Measurements from ENCODE around the gene GOLGA8S. TPM values are rescaled to one million over a fixed set of nuclear protein-coding genes. Genes with fewer than 3 reads are reported as not detected.
"Not testable (repeated sequence)": the region's sequence is repeated elsewhere in the genome, so short reads cannot be mapped to it uniquely, and the experiment has no call there.

The GOLGA8S gene
- total RNA-seq, 1 experiment from 2014 or later: not detected

DNA sequence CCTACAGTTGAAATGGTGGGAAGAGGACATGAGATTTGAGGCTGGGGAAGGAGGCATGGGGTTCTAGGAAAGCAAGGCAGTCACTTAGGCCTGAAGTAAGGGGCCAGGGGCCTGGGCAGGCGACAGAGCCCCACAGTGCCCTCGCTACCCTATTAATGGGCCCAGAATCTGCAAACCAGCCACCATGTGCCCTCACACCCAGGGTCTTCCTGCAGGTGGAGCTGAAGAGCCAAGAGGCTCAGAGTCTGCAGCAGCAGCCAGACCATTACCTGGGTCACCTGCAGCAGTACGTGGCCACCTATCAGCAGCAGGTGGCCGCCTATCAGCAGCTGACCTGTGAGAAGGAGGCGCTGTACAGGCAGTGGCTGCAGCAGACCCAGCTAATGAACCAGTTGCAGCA is 8.1 kb downstream of the GOLGA8S start:
- H3K4me1 ChIP-seq; H3K9me3 Mint-ChIP-seq (ENCODE audit: unreplicated experiment); H3K36me3 ChIP-seq (ENCODE audit: control insufficient read depth, insufficient read depth, low read length); H3K36me3 Mint-ChIP-seq (ENCODE audit: insufficient read depth, unreplicated experiment); H3K27ac Mint-ChIP-seq (ENCODE audit: unreplicated experiment); CTCF ChIA-PET; H3K27me3 ChIP-seq (replicated peaks; ENCODE audit: control insufficient read depth, insufficient read depth, low read length); POLR2A ChIA-PET; intact Hi-C loops (cut with micrococcal nuclease; ENCODE audit: unreplicated experiment); H3K4me3 Mint-ChIP-seq (ENCODE audit: unreplicated experiment); BruUV-seq (replicated peaks); H3K4me3 ChIP-seq (ENCODE audit: low read depth, low read length); H3K4me1 Mint-ChIP-seq (ENCODE audit: low read depth, unreplicated experiment); H3K9me3 ChIP-seq; H3K27me3 Mint-ChIP-seq (ENCODE audit: insufficient read depth, unreplicated experiment): not testable (repeated sequence)
- DNase-seq: peak; percentile 72 to 76
- TF ChIP-seq, protein P1, sequence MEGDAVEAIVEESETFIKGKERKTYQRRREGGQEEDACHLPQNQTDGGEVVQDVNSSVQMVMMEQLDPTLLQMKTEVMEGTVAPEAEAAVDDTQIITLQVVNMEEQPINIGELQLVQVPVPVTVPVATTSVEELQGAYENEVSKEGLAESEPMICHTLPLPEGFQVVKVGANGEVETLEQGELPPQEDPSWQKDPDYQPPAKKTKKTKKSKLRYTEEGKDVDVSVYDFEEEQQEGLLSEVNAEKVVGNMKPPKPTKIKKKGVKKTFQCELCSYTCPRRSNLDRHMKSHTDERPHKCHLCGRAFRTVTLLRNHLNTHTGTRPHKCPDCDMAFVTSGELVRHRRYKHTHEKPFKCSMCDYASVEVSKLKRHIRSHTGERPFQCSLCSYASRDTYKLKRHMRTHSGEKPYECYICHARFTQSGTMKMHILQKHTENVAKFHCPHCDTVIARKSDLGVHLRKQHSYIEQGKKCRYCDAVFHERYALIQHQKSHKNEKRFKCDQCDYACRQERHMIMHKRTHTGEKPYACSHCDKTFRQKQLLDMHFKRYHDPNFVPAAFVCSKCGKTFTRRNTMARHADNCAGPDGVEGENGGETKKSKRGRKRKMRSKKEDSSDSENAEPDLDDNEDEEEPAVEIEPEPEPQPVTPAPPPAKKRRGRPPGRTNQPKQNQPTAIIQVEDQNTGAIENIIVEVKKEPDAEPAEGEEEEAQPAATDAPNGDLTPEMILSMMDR (IDR thresholded peaks at IDR 0.05; ENCODE audit: insufficient read depth in 1 of 2, low read depth in 1 of 2, low read length in 1 of 2, severe bottlenecking in 1 of 2, unreplicated experiment in 1 of 2): peak in 1 of 2 experiments; percentile 25

DNA sequence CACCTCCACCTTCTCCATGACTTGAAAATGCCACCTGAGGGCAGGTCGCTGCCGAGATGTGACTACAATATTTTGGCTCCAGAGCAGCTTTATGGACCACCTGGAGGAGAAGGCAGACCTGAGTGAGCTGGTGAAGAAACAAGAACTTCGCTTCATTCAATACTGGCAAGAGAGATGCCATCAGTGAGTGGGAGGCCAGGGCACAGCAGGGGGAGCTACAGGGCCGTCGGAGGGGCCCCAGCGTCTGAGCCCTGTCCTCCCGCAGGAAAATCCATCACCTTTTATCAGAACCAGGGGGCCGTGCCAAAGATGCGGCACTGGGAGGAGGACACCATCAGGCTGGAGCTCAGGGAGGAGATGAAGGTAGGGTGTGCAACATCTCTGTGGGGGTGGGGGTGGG is 9.7 kb downstream of the GOLGA8S start:
- intact Hi-C loops (cut with micrococcal nuclease; ENCODE audit: unreplicated experiment); H3K4me1 ChIP-seq; H3K4me3 Mint-ChIP-seq (ENCODE audit: unreplicated experiment); H3K27me3 Mint-ChIP-seq (ENCODE audit: insufficient read depth, unreplicated experiment); H3K36me3 Mint-ChIP-seq (ENCODE audit: insufficient read depth, unreplicated experiment); CTCF ChIA-PET; H3K4me3 ChIP-seq (ENCODE audit: low read depth, low read length); H3K36me3 ChIP-seq (ENCODE audit: control insufficient read depth, insufficient read depth, low read length); BruUV-seq (replicated peaks); H3K9me3 Mint-ChIP-seq (ENCODE audit: unreplicated experiment); POLR2A ChIA-PET; DNase-seq; H3K4me1 Mint-ChIP-seq (ENCODE audit: low read depth, unreplicated experiment); H3K9me3 ChIP-seq; H3K27me3 ChIP-seq (replicated peaks; ENCODE audit: control insufficient read depth, insufficient read depth, low read length); H3K27ac Mint-ChIP-seq (ENCODE audit: unreplicated experiment): not testable (repeated sequence)

DNA sequence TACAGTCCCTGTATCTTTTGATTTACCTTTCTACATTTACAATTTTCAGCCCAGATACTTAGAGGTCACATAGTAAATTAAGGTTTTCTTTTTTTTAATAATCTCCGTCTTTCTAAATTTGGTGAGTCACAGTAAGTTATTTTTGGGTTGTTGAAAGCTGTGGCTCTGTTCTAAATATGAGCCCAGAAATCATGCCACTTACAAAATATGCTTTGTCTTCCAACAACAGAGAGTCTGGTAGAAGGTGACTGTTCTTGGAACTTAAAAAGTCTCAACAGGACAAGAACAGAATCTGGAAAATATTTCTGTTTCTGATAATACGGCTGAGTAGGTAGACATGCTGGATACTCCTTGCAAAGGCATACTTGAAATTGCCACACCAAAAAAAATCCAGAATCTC is 16.0 kb downstream of the GOLGA8S start:
- Mint-ChIP-seq H3K4me1 (ENCODE audit: low read depth, unreplicated experiment) (no peaks in the 10 kb centered on the region), H3K27ac (ENCODE audit: unreplicated experiment) (no peak overlapping the region), H3K4me3 (ENCODE audit: unreplicated experiment) (no peak overlapping the region), H3K9me3 (ENCODE audit: unreplicated experiment) (no peaks in the 10 kb centered on the region), H3K27me3 (ENCODE audit: insufficient read depth, unreplicated experiment) (peaks cover 3% of the 10 kb centered on the region), H3K36me3 (ENCODE audit: insufficient read depth, unreplicated experiment) (no peaks in the 10 kb centered on the region)
- no peaks in the 10 kb centered on the region for H3K4me1 ChIP-seq
- H3K4me3 ChIP-seq (ENCODE audit: low read depth, low read length): no peak overlapping the region
- POLR2A ChIA-PET: no interaction called here
- no peaks in the 10 kb centered on the region for H3K27me3 ChIP-seq (replicated peaks; ENCODE audit: control insufficient read depth, insufficient read depth, low read length)
- no TSS peak for BruUV-seq (replicated peaks)
- CTCF ChIA-PET: no interaction called here
- no peak for DNase-seq
- intact Hi-C loops (cut with micrococcal nuclease; ENCODE audit: unreplicated experiment): no loop called here
- no peaks in the 10 kb centered on the region for H3K9me3 ChIP-seq
- TF ChIP-seq, protein P1 (IDR thresholded peaks at IDR 0.05; ENCODE audit: insufficient read depth in 1 of 2, low read depth in 1 of 2, low read length in 1 of 2, severe bottlenecking in 1 of 2, unreplicated experiment in 1 of 2): no peak
- no peaks in the 10 kb centered on the region for H3K36me3 ChIP-seq (ENCODE audit: control insufficient read depth, insufficient read depth, low read length)

DNA sequence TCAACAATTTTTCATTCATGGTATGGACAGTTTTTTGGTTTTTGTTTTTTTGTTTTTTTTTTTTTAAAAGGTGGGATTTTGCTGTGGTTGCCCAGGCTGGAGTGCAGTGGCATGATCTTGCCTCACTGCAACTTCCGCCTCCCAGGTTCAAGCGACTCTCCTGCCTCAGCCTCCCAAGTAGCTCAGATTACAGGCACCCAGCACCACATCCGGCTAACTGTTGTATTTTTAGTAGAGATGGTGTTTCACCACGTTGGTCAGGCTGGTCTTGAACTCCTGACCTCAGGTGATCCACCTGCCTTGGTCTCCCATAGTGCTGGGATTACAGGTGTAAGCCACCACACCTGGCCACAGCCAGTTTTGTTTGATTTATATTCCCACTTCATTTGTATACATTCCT is 16.6 kb downstream of the GOLGA8S start:
- BruUV-seq (replicated peaks); H3K36me3 ChIP-seq (ENCODE audit: control insufficient read depth, insufficient read depth, low read length); H3K36me3 Mint-ChIP-seq (ENCODE audit: insufficient read depth, unreplicated experiment); H3K4me1 Mint-ChIP-seq (ENCODE audit: low read depth, unreplicated experiment); H3K27me3 ChIP-seq (replicated peaks; ENCODE audit: control insufficient read depth, insufficient read depth, low read length); DNase-seq; H3K9me3 Mint-ChIP-seq (ENCODE audit: unreplicated experiment); H3K27ac Mint-ChIP-seq (ENCODE audit: unreplicated experiment); H3K4me3 ChIP-seq (ENCODE audit: low read depth, low read length); CTCF ChIA-PET; H3K4me3 Mint-ChIP-seq (ENCODE audit: unreplicated experiment); H3K9me3 ChIP-seq; intact Hi-C loops (cut with micrococcal nuclease; ENCODE audit: unreplicated experiment); H3K27me3 Mint-ChIP-seq (ENCODE audit: insufficient read depth, unreplicated experiment); POLR2A ChIA-PET; H3K4me1 ChIP-seq: not testable (repeated sequence)

DNA sequence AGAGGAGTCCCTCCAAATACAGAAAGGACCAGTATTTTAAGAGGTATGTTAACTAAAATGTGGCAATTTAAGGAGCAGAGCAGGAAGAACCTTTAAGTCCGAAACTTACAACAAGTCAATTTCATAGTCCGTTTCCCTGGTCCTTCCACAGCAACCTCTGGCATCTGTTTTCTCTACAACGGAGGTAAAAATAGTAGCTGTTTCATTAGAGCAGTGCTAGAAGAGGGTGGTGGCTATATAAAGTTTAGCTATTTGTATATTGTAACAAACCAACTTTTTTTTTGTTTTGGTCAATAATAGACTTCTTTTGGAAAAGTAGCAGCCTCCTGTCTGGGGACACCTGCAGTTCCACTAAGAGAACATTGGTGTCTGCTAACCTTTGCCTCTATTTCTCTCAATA is 17.3 kb downstream of the GOLGA8S start:
- BruUV-seq (replicated peaks); H3K36me3 ChIP-seq (ENCODE audit: control insufficient read depth, insufficient read depth, low read length); H3K9me3 ChIP-seq; H3K27ac Mint-ChIP-seq (ENCODE audit: unreplicated experiment); H3K27me3 Mint-ChIP-seq (ENCODE audit: insufficient read depth, unreplicated experiment); CTCF ChIA-PET; DNase-seq; H3K4me1 Mint-ChIP-seq (ENCODE audit: low read depth, unreplicated experiment); H3K4me1 ChIP-seq; H3K27me3 ChIP-seq (replicated peaks; ENCODE audit: control insufficient read depth, insufficient read depth, low read length); POLR2A ChIA-PET; H3K4me3 Mint-ChIP-seq (ENCODE audit: unreplicated experiment); intact Hi-C loops (cut with micrococcal nuclease; ENCODE audit: unreplicated experiment); H3K36me3 Mint-ChIP-seq (ENCODE audit: insufficient read depth, unreplicated experiment); H3K9me3 Mint-ChIP-seq (ENCODE audit: unreplicated experiment); H3K4me3 ChIP-seq (ENCODE audit: low read depth, low read length): not testable (repeated sequence)
